HG03196 (cell line): Measurements from ENCODE around the gene PIP4K2B.
A peak's percentile ranks its signal among the peaks of the same experiment; 100 is the strongest.
"Not testable (repeated sequence)": the region's sequence is repeated elsewhere in the genome, so short reads cannot be mapped to it uniquely, and the experiment has no call there.

Experiments
- ATAC-seq: cut with Tn5 transposase; IDR thresholded peaks from one replicate; pipeline ENCODE4 v1.9.1; 2021; ENCODE audit not compliant: unreplicated experiment

Gene PIP4K2B

DNA sequence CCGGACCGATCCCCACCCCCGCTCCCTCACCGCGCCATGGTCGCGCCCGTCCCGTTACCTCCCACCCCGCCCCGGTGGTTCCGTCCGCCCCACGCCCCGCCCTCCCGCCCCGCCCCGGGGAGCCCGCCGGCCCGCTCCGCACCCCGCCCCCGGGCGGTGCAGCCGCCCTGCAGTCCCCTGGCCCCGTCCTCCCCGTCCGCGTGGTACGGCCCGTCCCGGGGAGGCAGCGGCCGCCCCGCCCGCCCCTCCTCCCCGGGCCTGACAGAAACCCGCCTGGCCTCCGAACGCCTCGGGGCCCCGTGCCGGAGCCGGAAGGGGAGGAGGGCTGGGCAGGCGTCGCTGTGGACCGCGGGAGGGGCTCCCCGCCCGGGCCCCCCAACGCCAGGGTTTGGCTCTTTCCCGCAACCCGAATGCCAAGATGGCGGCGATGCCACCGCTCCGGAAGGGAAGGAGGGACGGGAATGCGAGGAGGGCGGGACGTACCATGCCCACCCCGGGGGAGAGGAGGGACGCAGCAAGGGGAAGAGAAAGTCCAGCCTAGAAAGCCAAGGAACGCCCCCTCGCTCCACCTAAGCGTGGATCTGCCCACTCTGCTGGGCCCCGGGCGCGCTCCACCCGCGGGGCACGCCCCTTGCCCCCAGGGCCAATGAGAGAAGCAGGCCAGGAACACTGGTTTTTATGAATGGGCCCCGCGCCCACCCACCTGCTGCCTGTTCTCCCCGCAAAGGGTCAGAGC is at the start of gene PIP4K2B:
Gene PIP4K2B (minus strand): TSS at position 56 of the 736 bp plus-strand sequence. CDS start 132 bp downstream, outside the sequence.
- peak; percentile 77 for ATAC-seq

- ATAC-seq: no peak
Observed at GRCh38 chr17:38848557-38848891, 49.2 kb upstream of the PIP4K2B start.

GRCh38 chr17:38844261-38844757 is 45.0 kb upstream of the PIP4K2B start:
- ATAC-seq: no peak

DNA sequence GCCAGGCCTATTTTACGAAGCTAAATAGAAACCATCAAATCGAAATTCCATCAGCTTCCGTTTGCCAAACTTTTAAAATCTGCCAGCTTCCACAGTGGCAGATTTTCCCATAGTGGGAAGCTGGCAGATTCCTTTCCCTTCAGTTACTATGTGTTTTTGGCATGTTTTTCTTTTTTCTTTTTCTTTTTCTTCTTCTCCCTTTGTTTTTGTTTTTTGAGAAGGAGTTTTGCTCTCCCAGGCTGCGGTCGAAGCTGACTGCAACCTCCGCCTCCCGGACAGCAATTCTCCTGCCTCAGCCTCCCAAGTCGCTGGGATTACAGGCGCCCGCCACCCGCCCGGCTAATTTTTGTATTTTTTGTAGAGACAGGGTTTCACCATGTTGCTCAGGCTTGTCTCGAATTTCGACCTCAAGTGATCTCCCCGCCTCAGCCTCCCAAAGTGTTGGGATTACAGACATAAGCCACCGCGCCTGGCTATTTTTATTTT is 26.4 kb upstream of the PIP4K2B start:
- no peak for ATAC-seq

- peak; percentile 85 for ATAC-seq
Observed at GRCh38 chr17:38824899-38825761, 25.8 kb upstream of the PIP4K2B start, which contains the start of gene CWC25. Gene CWC25 (minus strand): TSS chr17:38825321. CDS start chr17:38825183, 138 bp downstream.

DNA sequence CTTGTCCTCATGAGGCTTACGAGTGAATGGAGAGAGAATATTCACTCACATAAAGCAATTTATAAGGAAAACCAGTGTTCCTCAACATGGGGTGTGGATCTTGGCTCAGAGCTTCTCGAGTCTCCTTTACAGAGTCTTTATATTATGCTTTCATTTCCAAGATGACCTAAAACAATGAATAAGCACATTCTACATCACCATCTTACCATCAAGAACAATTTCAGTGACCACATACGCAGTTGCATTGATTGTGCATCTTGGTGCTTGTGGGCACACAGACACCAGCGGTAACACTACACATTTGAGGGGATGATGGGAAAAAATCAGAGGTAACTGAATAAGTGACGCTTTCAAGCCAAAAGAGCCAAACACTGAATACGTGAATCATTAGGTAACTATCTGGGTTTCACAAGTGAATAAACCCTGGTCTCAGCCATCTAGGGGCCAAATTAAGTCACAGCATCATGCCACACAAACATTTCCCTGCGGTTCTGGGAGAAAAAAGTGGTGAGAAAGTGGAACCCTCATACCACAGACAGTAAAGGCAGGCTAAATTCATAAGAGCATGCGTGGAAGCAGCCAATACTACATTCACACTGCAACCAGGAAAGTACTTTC is 16.3 kb upstream of the PIP4K2B start:
- ATAC-seq: no peak

- no peak for ATAC-seq
Observed at GRCh38 chr17:38809828-38810227, 10.5 kb upstream of the PIP4K2B start.

DNA sequence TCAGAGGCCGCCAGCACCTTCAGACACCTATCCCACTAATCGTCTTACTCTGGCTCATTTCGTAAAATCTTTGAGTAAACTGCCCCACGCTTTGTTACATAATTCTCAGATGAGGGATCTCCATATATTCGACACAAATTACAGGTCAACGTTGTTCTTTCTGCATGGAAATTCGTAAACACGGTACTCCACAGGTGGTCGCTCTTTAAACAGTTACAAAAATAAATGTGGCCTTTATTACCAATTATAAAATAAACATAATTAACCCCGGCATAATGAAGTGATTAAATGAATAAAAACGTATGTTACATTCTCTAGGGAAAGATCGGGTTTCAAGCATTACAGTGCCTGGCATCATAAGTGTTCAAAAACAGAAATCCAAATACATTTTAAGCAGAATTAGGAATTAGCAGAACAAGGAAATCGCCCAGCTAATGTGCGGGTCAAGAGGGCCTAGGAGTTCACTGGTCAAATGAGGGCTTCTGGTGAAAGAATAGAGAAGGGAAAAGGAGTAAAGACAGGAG is 943 bp upstream of the PIP4K2B start:
- no peak for ATAC-seq

GRCh38 chr17:38798614-38799500 is 499 bp downstream of the PIP4K2B start:
- peak; percentile 16 for ATAC-seq

GRCh38 chr17:38797828-38798227 is 1.5 kb downstream of the PIP4K2B start:
- no peak for ATAC-seq

GRCh38 chr17:38797158-38797490 is 2.2 kb downstream of the PIP4K2B start:
- ATAC-seq: no peak

DNA sequence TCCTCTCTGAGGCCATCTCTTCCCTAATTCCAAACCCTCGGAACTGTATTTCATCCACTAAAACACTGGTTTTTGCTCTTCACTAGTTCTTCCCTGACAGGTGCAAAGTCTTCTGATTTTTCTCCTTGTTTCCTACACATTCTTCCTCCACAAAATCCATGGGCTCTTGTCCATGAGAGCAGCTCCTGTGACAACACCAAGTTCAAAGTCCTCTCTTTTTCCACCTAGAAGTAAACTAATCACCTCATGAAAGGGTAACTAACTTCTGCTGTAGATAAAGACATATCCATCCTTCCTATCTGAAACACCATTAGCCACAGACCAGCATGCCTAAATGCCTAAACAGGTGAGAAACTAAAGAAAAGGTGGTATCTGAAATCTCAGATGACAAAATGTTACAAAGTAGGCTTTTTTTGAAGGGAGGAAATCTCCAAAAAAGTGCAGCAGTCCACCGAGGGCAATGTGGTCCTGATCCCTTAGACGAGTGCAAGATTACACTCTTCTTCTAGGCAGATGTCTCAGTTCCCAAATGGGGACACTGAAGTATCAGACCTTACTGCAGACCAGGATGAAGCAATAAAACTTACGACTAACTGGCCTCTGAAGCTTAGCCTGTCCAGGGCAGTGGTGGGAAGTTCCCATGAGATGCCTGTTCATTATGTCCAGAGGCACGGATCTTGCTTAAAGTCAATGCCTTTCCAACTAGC is 2.8 kb downstream of the PIP4K2B start:
- no peak for ATAC-seq

DNA sequence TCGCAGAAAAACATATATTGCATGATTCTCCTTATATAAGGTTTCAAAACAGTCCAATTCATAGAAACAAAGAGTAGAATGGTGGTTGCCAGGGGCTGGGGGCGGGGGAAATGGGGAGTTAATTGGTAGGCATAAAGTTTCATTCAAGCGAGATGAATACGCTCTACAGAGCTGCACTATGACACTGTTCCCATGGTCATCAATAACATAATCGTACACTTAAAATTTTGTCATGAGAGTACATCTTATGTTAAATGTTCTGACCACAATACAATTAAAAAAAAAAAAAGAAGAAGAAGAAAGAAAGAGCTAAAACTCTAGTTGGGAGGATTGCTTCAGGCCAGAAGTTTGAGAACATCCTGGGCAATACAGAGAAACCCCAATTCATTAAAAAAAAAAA is 5.1 kb downstream of the PIP4K2B start:
- no peak for ATAC-seq

DNA sequence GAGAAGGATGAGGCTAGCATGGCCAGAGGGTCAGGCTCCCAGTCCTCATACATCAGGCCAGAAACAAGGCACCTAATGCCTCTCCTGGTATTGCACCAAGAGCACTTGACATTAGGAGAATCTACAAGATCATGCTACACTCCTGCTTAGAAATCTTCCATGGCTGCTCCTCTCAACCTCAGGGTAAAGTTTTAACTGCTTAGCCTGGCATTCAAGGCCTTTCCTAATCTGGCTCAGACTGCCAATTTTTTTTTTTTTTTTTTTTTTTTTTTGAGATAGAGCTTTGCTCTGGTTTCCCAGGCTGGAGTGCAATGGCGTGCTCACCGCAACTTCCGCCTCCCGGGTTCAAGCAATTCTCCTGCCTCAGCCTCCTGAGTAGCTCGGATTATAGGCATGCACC is 8.2 kb downstream of the PIP4K2B start:
- ATAC-seq: no peak

GRCh38 chr17:38790148-38790707 is 9.1 kb downstream of the PIP4K2B start:
- not testable (repeated sequence) for ATAC-seq

GRCh38 chr17:38789185-38789584 is 10.2 kb downstream of the PIP4K2B start:
- no peak for ATAC-seq

- not testable (repeated sequence) for ATAC-seq
Observed at GRCh38 chr17:38787999-38788398, 11.4 kb downstream of the PIP4K2B start.

DNA sequence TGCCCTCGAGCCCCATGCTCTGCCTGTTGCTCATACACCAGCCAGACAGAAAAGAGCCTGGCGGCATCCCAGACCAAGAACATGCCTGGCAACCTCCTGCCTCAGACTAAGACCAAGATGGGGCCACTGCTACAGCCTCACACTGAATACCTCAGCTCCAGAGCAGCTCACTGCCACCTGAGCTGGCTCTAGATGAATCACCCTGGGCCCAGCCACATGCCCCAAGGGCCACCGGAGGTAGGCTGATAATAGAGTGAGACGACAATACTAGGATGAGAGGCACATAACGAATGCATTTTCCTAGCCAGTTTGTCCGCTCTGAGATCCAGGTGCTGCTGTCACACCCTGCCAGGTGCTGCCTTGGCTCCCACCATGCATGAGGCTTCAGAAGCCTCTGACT is 13.0 kb downstream of the PIP4K2B start:
- ATAC-seq: no peak

GRCh38 chr17:38783227-38783626 is 16.1 kb downstream of the PIP4K2B start:
- no peak for ATAC-seq
